ENCODE measurements around the gene ARHGAP31.
"Not testable (repeated sequence)": the region's sequence is repeated elsewhere in the genome, so short reads cannot be mapped to it uniquely, and the experiment has no call there.

ARHGAP31 gene

DNA sequence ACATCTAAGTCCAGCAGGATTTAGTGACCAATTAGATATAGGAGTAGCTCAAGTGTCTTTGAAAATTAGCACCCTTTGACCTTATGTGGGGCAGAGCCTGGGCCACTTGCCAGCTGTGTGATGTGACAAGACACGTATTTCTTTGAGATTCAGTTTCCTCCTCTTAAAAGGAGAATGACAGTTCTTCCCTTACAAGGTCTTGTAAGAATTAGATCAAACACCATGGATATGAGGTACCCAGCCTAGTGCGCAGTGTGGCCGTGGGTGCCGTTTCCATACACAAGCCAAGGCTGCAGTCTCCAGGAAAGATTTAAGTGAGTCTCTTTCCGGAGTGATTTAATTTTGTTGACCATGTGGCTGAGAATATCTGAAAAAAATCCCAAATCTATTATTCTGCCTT, 46.3 kb downstream of the ARHGAP31 start:
- Mint-ChIP-seq H3K9me3 (peaks cover 4% of the 10 kb centered on the region), H3K4me1 (ENCODE audit: low read depth) (no peaks in the 10 kb centered on the region), H3K4me3 (no peak overlapping the region), H3K27me3 (no peaks in the 10 kb centered on the region), H3K27ac (no peak overlapping the region), H3K36me3 (ENCODE audit: low read depth) (peaks cover 12% of the 10 kb centered on the region)

DNA sequence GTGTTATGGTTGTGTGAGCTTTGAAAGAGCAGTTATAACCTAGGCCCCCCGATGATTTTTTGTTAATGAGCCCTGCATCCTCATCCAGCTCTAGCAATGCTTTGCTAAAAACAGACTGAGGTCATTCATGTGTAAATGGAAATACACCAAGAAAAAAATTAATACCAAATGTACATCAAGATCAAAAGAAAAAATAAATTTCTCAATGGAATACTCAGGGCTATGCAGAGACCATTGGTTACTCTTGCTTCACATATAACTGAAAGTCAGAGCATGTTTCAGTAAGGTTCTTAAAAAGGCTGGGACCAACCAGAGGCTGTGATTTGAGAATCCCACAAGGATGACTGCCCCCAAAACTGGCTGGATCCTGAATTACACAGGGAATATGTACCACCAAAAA, 48.0 kb downstream of the ARHGAP31 start:
- Mint-ChIP-seq H3K4me3 (no peak overlapping the region), H3K4me1 (ENCODE audit: low read depth) (no peaks in the 10 kb centered on the region), H3K9me3 (peaks cover 1% of the 10 kb centered on the region), H3K36me3 (ENCODE audit: low read depth) (peaks cover 8% of the 10 kb centered on the region), H3K27me3 (no peaks in the 10 kb centered on the region), H3K27ac (no peak overlapping the region)

DNA sequence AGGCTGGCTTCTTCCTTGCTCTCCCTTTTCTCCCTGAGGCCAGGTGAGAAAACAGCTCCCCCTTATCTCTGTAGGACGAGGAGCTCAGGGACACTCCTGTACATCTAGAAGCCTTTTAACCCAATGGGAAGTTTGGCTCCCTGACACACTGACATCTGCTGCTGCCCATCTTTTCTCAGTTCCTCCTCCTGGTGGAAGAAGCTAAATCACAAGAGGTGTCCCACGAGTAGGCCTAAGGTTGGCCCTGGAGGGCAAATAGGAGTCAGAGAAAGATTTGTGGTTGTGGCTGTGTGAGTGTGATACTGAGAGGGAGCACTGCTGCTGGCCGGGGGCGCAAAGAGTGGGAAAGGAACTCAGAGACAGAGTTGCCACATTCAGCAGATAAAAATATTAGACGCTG, 49.5 kb downstream of the ARHGAP31 start:
- Mint-ChIP-seq H3K4me1 (ENCODE audit: low read depth) (no peaks in the 10 kb centered on the region), H3K27me3 (no peaks in the 10 kb centered on the region), H3K36me3 (ENCODE audit: low read depth) (peaks cover 3% of the 10 kb centered on the region), H3K9me3 (no peaks in the 10 kb centered on the region), H3K27ac (no peak overlapping the region), H3K4me3 (no peak overlapping the region)

DNA sequence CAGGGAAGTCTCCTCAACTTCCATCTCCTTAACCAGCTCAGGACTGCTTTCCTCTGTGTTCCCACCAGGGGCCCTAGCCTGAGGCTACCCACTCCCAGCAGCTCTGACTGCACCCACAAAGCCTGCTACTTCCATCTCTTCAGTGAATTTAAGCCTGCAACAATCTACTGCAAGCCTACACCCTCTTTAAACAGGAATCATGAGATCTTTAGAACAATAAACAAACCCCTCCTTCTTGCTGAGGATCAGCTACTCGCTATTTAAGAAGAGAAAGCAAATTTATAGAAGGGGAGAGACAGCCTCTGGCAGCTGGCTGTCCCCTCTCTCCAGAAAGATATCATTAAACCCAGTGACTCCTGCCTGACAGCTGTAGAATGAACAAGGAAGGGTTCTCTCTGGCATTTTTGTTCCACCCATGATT, 51.9 kb downstream of the ARHGAP31 start:
- Mint-ChIP-seq H3K27me3 (no peaks in the 10 kb centered on the region), H3K27ac (peak overlapping the region; percentile 16), H3K36me3 (ENCODE audit: low read depth) (peaks cover 3% of the 10 kb centered on the region), H3K9me3 (no peaks in the 10 kb centered on the region), H3K4me3 (no peak overlapping the region), H3K4me1 (ENCODE audit: low read depth) (peaks cover 3% of the 10 kb centered on the region)

DNA sequence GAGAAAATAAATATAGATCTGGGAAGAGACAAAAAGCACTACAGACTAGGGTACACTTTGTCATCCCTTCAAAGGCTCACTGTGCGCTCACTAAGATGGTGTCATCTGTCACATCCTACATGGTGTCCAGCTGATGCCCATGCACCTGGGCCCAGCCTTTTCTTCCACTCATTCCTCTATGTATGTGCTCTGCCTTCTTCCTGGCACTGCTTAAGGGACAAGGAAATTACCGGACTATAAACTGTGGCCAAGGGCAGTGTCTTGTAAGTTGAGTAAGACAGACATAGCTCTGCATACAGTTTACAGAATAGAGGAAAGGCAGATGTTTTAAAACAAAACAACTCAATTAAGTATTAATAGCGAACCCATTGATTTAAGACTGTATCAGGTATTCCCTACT, 52.9 kb downstream of the ARHGAP31 start:
- H3K9me3 Mint-ChIP-seq: no peaks in the 10 kb centered on the region
- no peak overlapping the region for H3K27ac Mint-ChIP-seq
- H3K36me3 Mint-ChIP-seq (ENCODE audit: low read depth): peaks cover 3% of the 10 kb centered on the region
- H3K27me3 Mint-ChIP-seq: no peaks in the 10 kb centered on the region
- no peak overlapping the region for H3K4me3 Mint-ChIP-seq
- H3K4me1 Mint-ChIP-seq (ENCODE audit: low read depth): peaks cover 13% of the 10 kb centered on the region

DNA sequence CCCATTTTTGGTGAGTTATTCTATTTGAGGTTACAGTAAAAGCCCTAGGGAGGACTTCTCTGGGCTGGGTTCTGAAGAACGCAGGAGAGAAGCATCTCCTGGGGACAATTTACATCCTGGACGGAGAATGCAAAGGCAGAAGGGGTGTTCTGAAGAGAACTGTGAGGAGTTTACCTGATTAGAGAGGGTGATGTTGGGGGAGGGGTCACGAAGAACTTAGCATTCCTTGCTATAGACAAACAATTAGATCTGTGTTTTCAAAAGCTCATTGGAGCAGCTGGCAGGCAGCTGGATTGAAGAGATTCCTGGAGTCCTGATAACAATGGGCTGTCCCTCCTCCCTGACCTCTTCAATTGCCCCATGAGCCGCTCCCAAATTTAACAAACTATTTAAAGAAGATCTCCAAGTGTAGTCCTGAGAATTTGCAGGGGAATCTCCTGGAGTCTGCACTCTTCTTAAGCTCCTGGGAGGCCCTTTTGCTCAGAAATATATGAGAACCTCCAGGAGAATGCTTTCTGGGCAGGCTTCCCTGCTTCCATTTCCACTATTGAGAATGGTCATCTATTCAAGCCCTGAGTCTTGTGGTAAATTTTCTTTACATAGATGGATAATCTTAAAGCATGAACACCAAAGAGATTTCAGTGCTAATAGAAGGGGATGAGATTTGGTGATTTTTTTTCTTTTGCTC, 55.3 kb downstream of the ARHGAP31 start:
- no peak overlapping the region for H3K27ac Mint-ChIP-seq
- peaks cover 3% of the 10 kb centered on the region for H3K36me3 Mint-ChIP-seq (ENCODE audit: low read depth)
- H3K4me3 Mint-ChIP-seq: no peak overlapping the region
- no peaks in the 10 kb centered on the region for H3K9me3 Mint-ChIP-seq
- peaks cover 27% of the 10 kb centered on the region for H3K4me1 Mint-ChIP-seq (ENCODE audit: low read depth)
- no peaks in the 10 kb centered on the region for H3K27me3 Mint-ChIP-seq

DNA sequence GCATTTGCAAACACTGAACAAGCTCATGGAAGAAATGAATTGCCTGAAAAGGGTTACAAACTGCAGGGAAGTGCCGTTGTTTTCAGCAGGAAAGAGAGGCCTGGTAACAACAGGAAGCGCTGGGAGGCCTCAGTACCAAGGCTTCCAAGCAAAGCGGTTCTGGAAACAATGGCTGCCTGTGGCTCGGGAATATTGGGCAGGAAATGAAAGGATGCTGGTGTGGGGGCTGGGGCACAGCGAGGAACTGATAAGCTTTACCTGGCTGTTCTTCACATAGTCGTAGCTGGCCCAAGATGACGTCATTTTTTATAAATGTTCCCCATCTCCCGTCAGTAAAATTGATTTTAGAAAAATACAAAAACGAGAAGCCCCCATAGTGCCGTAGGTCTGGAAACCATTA, 55.9 kb downstream of the ARHGAP31 start:
- Mint-ChIP-seq H3K4me1 (ENCODE audit: low read depth) (peaks cover 27% of the 10 kb centered on the region), H3K36me3 (ENCODE audit: low read depth) (peaks cover 3% of the 10 kb centered on the region), H3K4me3 (no peak overlapping the region), H3K27me3 (no peaks in the 10 kb centered on the region), H3K9me3 (no peaks in the 10 kb centered on the region), H3K27ac (no peak overlapping the region)

DNA sequence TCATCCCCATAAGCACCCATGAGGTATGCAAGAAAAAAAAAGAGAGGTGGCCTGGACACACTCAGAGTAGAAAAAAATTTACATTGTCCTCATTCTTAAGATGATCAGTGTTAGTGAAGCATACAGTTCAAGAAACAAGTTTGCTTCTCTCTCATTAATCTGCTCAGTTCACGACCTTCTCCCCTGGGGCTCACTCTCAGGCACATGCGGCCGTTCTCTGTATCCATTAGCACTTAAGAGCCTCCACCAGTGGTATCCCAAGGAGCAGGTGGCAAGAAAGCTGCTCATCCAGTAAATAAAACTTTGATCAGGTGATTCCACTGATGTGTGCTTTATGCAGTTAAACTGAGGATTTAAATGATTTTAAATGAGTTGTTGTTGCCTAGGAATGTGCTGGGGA, 57.4 kb downstream of the ARHGAP31 start:
- Mint-ChIP-seq H3K27ac (no peak overlapping the region), H3K36me3 (ENCODE audit: low read depth) (peaks cover 3% of the 10 kb centered on the region), H3K27me3 (no peaks in the 10 kb centered on the region), H3K4me1 (ENCODE audit: low read depth) (peaks cover 27% of the 10 kb centered on the region), H3K4me3 (no peak overlapping the region), H3K9me3 (no peaks in the 10 kb centered on the region)

DNA sequence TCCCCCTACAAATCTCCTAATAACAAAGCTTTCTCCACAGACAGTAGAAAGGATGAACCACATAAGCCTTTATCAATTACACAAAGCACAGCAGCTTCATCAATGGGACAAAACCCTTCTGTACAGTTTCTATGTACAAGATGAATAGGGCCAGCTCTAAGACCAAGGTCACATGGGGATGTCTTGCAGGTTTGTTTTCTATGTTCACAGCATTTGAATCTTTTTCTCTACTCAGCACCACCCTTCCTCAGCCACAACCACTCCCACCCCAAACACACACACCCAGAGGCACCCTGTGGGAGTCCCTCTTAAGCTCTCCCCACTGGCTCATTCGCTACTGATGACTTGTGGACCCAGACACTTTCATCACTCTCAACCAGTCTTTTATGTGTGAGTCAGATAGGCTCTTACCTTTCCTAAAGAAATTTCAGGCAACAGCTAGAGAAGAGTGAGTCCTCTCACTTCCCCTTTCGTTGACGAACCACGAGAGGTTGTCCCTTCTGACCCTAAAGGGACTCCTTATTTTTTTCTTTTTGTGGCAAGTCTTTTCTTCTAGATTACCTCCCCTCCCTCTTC, 57.9 kb downstream of the ARHGAP31 start:
- H3K36me3 Mint-ChIP-seq (ENCODE audit: low read depth): no peaks in the 10 kb centered on the region
- H3K9me3 Mint-ChIP-seq: no peaks in the 10 kb centered on the region
- H3K4me1 Mint-ChIP-seq (ENCODE audit: low read depth): peaks cover 27% of the 10 kb centered on the region
- peak overlapping the region; percentile 21 for H3K4me3 Mint-ChIP-seq
- H3K27ac Mint-ChIP-seq: peak overlapping the region; percentile 50
- H3K27me3 Mint-ChIP-seq: peaks cover 3% of the 10 kb centered on the region

DNA sequence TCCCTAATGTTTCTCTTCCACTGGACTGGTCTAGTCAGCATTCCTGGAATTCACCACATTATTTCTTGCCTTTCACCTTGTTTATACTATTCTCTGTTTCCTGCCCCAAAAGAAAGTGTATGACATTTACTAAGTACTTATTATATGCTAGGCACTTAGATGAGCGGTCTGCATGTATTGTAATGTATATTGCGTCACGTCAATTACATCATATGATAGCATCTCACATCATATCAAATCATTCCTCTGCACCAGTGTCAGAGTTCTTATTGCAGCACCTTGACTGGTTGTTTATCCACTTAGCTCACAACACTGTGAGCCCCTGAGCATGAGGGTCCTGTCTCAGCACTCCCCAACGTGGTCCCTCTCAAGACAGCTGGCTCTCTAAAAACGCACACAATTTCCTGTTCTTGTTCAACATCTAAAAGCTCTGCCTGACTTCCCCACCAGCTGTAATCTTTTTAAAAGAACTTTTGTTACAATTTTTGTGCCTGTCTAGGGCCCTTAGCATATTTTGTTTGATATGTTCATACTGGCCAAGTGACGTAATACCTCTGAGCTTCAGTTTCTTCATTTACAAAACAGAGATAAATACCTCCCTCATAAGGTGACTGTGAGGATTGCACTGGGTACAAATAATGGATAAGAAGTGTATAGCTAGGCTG, 58.8 kb downstream of the ARHGAP31 start:
- Mint-ChIP-seq H3K9me3 (no peaks in the 10 kb centered on the region), H3K4me3 (no peak overlapping the region), H3K36me3 (ENCODE audit: low read depth) (no peaks in the 10 kb centered on the region), H3K27ac (peak overlapping the region; percentile 6), H3K27me3 (peaks cover 4% of the 10 kb centered on the region), H3K4me1 (ENCODE audit: low read depth) (peaks cover 27% of the 10 kb centered on the region)

DNA sequence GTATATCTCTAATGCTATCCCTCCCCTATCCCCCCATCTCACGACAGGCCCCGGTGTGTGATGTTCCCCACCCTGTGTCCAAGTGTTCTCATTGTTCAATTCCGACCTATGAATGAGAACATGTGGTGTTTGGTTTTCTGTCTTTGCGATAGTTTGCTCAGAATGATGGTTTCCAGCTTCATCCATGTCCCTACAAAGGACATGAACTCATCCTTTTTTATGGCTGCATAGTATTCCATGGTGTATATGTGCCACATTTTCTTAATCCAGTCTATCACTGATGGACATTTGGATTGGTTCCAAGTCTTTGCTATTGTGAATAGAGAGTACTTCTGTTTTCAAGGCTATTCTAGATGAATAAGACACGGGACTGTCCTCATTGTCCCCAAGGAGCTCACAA, 61.4 kb downstream of the ARHGAP31 start:
- not testable (repeated sequence) for H3K27me3 Mint-ChIP-seq

DNA sequence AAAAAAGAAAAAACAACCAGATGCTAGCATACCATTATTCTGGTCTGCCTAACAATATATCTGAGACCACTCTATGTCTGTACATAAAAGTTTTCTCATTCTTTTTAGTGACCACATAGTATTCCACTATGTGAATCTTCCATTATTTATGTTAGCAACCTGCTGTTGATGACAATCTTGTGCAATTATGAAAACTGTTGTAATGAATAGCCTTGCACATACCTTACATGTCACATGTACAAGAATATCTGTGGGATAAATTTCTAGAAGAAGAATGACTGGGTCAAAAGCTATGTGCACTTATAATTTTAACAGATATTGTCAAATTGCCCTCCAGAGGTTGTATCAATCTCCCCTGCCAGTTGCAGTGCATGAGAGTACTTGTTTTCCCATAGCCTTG, 62.5 kb downstream of the ARHGAP31 start:
- Mint-ChIP-seq H3K27ac (no peak overlapping the region), H3K9me3 (no peaks in the 10 kb centered on the region), H3K36me3 (ENCODE audit: low read depth) (no peaks in the 10 kb centered on the region), H3K4me3 (no peak overlapping the region), H3K4me1 (ENCODE audit: low read depth) (peaks cover 22% of the 10 kb centered on the region), H3K27me3 (peaks cover 4% of the 10 kb centered on the region)

More for the DNA sequence above, 61.4 kb downstream of the ARHGAP31 start:
- H3K9me3 Mint-ChIP-seq; H3K27ac Mint-ChIP-seq; H3K36me3 Mint-ChIP-seq (ENCODE audit: low read depth); H3K4me3 Mint-ChIP-seq: not testable (repeated sequence)
- peaks cover 31% of the 10 kb centered on the region for H3K4me1 Mint-ChIP-seq (ENCODE audit: low read depth)

DNA sequence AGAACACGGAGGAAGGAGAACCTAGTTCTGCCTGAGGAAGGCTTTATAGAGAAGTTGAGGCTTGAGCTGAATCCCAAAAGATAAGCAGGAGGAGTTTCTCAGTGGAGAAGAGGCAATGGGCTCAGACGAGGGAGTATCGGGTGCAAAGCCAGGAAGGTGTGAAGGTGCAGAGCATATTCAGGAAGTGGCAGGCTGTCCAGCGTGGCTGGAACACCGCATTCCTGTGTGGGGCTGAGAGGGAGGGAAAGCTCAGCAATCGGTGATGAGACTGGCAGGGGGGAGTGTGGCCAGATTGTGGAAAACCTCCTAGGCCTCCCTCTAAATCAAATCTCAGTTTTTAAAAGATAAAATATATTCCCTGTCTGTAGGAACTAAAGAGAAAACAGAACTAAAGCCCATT, 63.0 kb downstream of the ARHGAP31 start:
- Mint-ChIP-seq H3K27ac (no peak overlapping the region), H3K4me1 (ENCODE audit: low read depth) (peaks cover 16% of the 10 kb centered on the region), H3K9me3 (no peaks in the 10 kb centered on the region), H3K27me3 (peaks cover 4% of the 10 kb centered on the region), H3K4me3 (no peak overlapping the region), H3K36me3 (ENCODE audit: low read depth) (no peaks in the 10 kb centered on the region)

DNA sequence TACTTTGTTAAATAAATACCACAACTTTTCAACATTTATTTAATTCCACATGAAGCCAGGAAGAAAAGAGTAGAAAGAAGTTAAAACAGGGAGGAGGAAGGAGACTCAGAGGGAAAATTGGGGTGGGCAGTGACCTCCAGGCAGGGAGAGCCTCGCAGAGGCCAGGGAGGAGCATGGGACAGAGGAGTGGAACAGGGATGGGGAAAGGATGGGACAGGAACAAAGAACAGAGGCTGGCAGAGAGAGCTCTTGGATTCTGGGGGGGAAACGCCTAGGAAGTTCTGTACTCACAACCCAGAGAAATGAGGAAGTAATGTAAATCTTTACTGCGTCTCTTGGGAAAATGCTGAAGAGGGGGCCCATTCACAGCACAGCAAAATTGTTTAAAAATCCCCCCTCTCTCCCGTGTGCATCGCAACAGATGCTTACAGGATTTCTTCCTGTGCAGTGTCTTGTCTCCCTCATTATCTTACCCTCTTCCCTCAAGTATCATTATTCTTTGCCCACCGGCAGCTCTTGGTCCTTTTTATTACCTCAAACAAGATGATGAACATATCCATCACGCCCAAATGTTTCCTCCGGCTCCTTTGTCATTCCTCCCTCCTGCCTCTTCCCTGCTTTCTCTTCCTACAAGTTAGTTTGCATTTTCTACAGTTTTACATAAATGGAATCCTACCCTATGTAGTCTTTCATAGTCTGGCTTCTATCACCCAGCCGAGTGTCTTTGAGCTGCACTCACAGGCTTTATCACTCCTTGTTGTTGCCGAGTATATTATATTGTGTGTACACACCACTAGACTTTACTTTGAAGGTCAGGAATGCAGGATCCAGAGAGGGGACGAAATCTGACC, 65.5 kb downstream of the ARHGAP31 start:
- H3K4me1 Mint-ChIP-seq (ENCODE audit: low read depth): peaks cover 4% of the 10 kb centered on the region
- H3K36me3 Mint-ChIP-seq (ENCODE audit: low read depth): no peaks in the 10 kb centered on the region
- H3K27ac Mint-ChIP-seq: no peak overlapping the region
- H3K4me3 Mint-ChIP-seq: no peak overlapping the region
- H3K9me3 Mint-ChIP-seq: no peaks in the 10 kb centered on the region
- H3K27me3 Mint-ChIP-seq: peaks cover 4% of the 10 kb centered on the region
